ENCODE results near the gene MRM2.

MRM2 gene

DNA sequence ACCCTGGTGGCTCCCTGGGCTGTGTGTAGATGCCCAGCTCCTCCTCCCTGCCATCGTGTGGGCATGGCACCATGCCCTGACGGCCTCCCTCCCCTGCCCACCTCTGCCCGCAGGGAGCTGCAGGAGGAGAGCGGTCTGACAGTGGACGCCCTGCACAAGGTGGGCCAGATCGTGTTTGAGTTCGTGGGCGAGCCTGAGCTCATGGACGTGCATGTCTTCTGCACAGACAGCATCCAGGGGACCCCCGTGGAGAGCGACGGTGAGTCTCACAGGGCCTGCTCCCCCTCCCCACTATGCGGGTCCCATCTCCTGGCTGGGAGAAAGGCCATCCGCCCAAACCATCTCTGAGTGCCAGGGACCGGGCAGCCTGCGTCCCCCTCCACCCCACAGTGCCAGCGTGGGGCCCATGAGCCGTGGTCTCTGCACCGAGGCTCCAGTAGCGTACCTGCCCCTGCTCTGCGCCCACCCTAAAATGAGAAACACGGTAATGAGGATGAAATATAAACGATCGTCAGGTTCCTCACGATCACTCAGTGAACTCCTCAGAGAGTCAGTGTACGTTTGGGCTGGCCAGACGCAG is 7.8 kb upstream of the MRM2 start:
- in situ Hi-C loops (cut with HindIII; ENCODE audit: low sequenced_read_pairs): no loop called here

- in situ Hi-C loops (cut with HindIII; ENCODE audit: low sequenced_read_pairs): no loop called here
Observed at GRCh38 chr7:2248984-2249694, 7.1 kb upstream of the MRM2 start.

GRCh38 chr7:2247141-2247995 is 5.4 kb upstream of the MRM2 start:
- in situ Hi-C loops (cut with HindIII; ENCODE audit: low sequenced_read_pairs): no loop called here

- in situ Hi-C loops (cut with HindIII; ENCODE audit: low sequenced_read_pairs): no loop called here
Observed at GRCh38 chr7:2245883-2246675, 4.1 kb upstream of the MRM2 start.

DNA sequence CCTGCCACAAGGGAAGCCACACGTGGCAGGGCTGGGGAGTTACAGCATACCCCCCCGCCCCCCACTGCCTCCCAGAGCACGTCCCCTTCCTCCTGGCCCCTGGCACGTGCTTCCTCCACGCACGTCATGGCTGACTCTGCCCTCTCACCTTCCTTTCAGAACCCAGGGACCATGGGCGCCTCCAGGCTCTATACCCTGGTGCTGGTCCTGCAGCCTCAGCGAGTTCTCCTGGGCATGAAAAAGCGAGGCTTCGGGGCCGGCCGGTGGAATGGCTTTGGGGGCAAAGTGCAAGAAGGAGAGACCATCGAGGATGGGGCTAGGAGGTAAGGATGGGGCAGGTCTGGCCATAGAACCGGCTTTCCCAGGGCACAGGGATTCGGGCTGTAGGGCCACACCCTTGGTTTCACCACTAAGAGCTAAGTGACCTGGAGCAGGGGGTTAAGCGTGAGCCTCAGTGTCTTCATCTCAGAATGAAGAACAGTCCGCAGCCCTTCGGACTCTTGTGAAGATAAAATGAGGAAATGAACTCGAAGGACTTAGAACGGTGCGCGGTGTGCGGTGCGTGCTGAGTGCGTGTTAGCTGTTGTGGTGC is 2.5 kb upstream of the MRM2 start:
- in situ Hi-C loops (cut with HindIII; ENCODE audit: low sequenced_read_pairs): no loop called here

GRCh38 chr7:2243458-2243857 is 1.5 kb upstream of the MRM2 start:
- in situ Hi-C loops (cut with HindIII; ENCODE audit: low sequenced_read_pairs): no loop called here

DNA sequence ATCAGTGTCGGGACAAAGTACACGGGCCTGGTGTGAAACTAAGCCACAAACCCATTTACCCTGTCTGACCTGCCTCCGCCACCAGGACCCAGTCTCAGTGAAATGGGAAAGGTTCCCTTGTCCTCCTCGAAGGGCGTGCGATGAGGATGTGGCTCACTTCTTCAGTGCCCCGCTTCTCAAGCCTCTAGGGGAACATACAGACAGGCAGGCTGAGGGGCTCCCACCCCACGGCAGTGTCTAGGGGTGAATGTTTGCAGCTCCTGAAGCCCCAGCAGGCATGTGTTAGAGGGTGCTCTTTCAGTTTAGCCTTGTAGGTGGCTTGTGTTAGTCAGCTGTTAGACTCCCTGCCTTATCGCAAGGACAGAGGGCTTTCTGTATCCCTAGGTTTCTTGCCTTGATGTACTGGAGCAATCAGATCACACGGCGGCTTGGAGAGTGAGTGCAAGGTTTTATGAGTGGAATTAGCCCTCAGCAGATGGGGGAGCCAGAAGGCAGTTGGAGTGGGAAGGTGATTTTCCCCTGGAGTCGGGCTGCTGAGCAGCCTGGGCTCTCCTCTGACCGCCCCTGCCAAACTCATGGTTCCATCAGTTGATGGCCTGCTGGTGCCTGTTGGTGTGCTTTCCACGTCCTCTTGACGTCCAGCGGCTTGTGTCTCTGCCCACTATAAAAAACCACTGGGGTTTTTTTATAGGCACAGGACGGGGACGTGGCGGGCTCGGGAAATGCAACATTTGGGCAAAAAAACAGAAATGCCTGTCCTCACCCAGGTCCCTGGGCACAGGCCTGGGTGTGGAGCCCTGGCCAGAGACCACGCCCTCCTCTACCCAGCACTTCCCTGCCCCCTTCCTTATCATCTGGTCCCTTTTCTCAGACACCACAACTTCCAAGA is 780 bp upstream of the MRM2 start:
- in situ Hi-C loops (cut with HindIII; ENCODE audit: low sequenced_read_pairs): no loop called here

- in situ Hi-C loops (cut with HindIII; ENCODE audit: low sequenced_read_pairs): no loop called here
Observed at GRCh38 chr7:2239242-2239641, 2.8 kb downstream of the MRM2 start.

- in situ Hi-C loops (cut with HindIII; ENCODE audit: low sequenced_read_pairs): no loop called here
Observed at GRCh38 chr7:2237109-2237602, 4.8 kb downstream of the MRM2 start.

- in situ Hi-C loops (cut with HindIII; ENCODE audit: low sequenced_read_pairs): no loop called here
Observed at GRCh38 chr7:2233926-2234325, 8.1 kb downstream of the MRM2 start.

DNA sequence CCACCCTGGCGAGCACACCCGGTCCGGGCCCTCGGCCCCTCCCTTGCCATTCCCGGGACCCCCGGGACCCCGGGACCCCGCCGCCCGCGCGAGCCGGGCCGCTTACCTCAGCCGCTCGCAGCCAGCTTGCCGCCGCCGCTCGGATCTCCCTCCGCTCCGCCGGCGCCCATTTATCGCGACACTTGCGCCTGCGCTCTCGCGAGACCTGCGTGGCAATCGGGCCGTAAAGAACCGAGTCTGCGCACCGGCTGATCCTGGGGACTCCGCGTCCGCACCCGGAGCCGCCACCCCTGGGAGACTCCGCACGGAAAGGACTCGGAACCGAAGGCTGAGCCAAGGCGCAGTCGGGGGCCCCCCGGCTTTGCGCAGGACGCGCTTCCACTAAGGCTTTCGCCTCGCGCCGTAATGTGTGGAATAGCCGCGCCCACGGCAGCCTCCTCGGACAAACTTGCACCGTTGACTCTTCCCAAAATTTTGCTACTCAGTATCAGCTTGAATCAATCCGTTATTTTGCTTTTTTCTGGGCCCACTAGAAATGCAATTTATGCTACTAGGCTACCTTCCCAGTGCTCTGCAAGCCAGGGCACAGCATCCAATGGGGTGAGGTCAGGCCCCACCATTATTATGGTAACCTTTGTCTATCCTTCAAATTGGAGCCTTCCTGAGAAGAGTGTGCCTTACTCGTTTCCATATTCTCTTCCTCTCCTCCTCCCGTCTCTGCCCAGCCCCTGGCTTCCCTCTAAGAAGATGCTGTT is 9.1 kb downstream of the MRM2 start, which contains the start of gene MAD1L1:
Gene MAD1L1, minus strand, starts transcription at position 180 of the 755 bp plus-strand sequence. CDS start 2,812 bp downstream, outside the sequence.
- in situ Hi-C loops (cut with HindIII; ENCODE audit: low sequenced_read_pairs): no loop called here

GRCh38 chr7:2231992-2232765 is 9.8 kb downstream of the MRM2 start:
- in situ Hi-C loops (cut with HindIII; ENCODE audit: low sequenced_read_pairs): no loop called here

DNA sequence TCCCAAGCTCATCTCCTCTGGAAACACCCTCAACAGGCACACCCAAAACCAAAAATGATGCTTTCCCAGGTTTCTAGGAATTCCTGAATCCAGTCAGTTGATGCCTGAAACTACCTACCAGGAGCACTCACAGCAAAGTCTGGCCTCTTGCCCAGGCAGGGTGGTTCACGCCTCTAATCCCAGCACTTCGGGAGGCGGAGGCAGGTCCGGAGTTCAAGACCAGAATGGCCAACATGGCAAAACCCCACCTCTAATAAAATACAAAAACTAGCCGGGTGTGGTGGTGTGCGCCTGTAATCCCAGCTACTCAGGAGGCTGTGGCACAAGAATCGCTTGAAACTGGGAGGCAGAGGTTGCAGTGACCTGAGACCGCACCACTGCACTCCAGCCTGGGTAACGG is 11.1 kb downstream of the MRM2 start:
- in situ Hi-C loops (cut with HindIII; ENCODE audit: low sequenced_read_pairs): no loop called here

DNA sequence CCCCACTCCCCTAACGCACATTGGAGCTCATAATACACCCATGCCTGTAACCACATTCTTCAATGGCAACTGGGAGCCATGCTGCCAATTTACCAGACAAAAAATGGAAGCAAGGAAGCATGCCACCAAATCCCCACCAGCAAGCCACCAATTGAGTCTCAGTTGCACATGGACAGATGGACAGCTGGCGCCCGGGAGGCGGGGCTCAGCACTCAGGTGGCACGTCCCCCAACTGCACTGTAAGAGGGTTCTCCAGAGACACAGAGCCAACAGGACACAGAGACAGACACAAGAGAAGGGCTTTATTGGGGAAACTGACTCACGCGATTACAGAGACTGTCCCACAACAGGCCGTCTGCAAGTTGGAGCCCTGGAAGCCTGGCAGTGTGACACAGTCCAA is 11.8 kb downstream of the MRM2 start:
- in situ Hi-C loops (cut with HindIII; ENCODE audit: low sequenced_read_pairs): no loop called here

- in situ Hi-C loops (cut with HindIII; ENCODE audit: low sequenced_read_pairs): no loop called here
Observed at GRCh38 chr7:2229467-2229866, 12.5 kb downstream of the MRM2 start.

GRCh38 chr7:2228921-2229320 is 13.1 kb downstream of the MRM2 start:
- in situ Hi-C loops (cut with HindIII; ENCODE audit: low sequenced_read_pairs): no loop called here

GRCh38 chr7:2227699-2228098 is 14.3 kb downstream of the MRM2 start:
- in situ Hi-C loops (cut with HindIII; ENCODE audit: low sequenced_read_pairs): no loop called here

- in situ Hi-C loops (cut with HindIII; ENCODE audit: low sequenced_read_pairs): no loop called here
Observed at GRCh38 chr7:2225830-2226229, 16.2 kb downstream of the MRM2 start.

Measured in DLD1 (cell line).